Measurements from ENCODE around the gene XPNPEP1.
A peak's percentile ranks its signal among the peaks of the same experiment; 100 is the strongest.
"Not testable (repeated sequence)": the region's sequence is repeated elsewhere in the genome, so short reads cannot be mapped to it uniquely, and the experiment has no call there.

XPNPEP1 gene

GRCh38 chr10:109924087-109924486, 776 bp upstream of the XPNPEP1 start:
- TF ChIP-seq POLR2A (IDR thresholded peaks at IDR 0.05; ENCODE audit: low read length) (no peak), GATA1 (IDR thresholded peaks at IDR 0.05; ENCODE audit: low read depth, low read length) (no peak)
- peak in 1 of 2 experiments; percentile 45 for DNase-seq

GRCh38 chr10:109922358-109922975, 844 bp downstream of the XPNPEP1 start:
- TF ChIP-seq GATA1 (IDR thresholded peaks at IDR 0.05; ENCODE audit: low read depth, low read length) (no peak), POLR2A (IDR thresholded peaks at IDR 0.05; ENCODE audit: low read length) (no peak)
- DNase-seq = peak in 1 of 2 experiments; percentile 53

GRCh38 chr10:109920016-109920415, 3.3 kb downstream of the XPNPEP1 start:
- TF ChIP-seq POLR2A (IDR thresholded peaks at IDR 0.05; ENCODE audit: low read length) = no peak
- no peak for TF ChIP-seq GATA1 (IDR thresholded peaks at IDR 0.05; ENCODE audit: low read depth, low read length)
- no peak for DNase-seq

- no peak for TF ChIP-seq GATA1 (IDR thresholded peaks at IDR 0.05; ENCODE audit: low read depth, low read length)
- TF ChIP-seq POLR2A (IDR thresholded peaks at IDR 0.05; ENCODE audit: low read length) = no peak
- DNase-seq = no peak
Observed at GRCh38 chr10:109919220-109919619, 4.1 kb downstream of the XPNPEP1 start.

GRCh38 chr10:109918707-109919106, 4.6 kb downstream of the XPNPEP1 start:
- not testable (repeated sequence) for DNase-seq

- no peak for TF ChIP-seq POLR2A (IDR thresholded peaks at IDR 0.05; ENCODE audit: low read length)
- TF ChIP-seq GATA1 (IDR thresholded peaks at IDR 0.05; ENCODE audit: low read depth, low read length) = no peak
- DNase-seq = no peak
Observed at GRCh38 chr10:109915566-109915965, 7.7 kb downstream of the XPNPEP1 start.

- TF ChIP-seq GATA1 (IDR thresholded peaks at IDR 0.05; ENCODE audit: low read depth, low read length) = no peak
- no peak for TF ChIP-seq POLR2A (IDR thresholded peaks at IDR 0.05; ENCODE audit: low read length)
- DNase-seq = no peak
Observed at GRCh38 chr10:109914966-109915365, 8.3 kb downstream of the XPNPEP1 start.

GRCh38 chr10:109913306-109913892, 9.9 kb downstream of the XPNPEP1 start:
- TF ChIP-seq GATA1 (IDR thresholded peaks at IDR 0.05; ENCODE audit: low read depth, low read length) (no peak), POLR2A (IDR thresholded peaks at IDR 0.05; ENCODE audit: low read length) (no peak)
- no peak for DNase-seq

GRCh38 chr10:109912335-109913281, 10.7 kb downstream of the XPNPEP1 start:
- TF ChIP-seq GATA1 (IDR thresholded peaks at IDR 0.05; ENCODE audit: low read depth, low read length) = no peak
- TF ChIP-seq POLR2A (IDR thresholded peaks at IDR 0.05; ENCODE audit: low read length) = no peak
- no peak for DNase-seq

- TF ChIP-seq POLR2A (IDR thresholded peaks at IDR 0.05; ENCODE audit: low read length) (no peak), GATA1 (IDR thresholded peaks at IDR 0.05; ENCODE audit: low read depth, low read length) (no peak)
- DNase-seq = no peak
Observed at GRCh38 chr10:109911903-109912302, 11.4 kb downstream of the XPNPEP1 start.

- DNase-seq = peak in 1 of 2 experiments; percentile 42
- TF ChIP-seq GATA1 (IDR thresholded peaks at IDR 0.05; ENCODE audit: low read depth, low read length) = no peak
- no peak for TF ChIP-seq POLR2A (IDR thresholded peaks at IDR 0.05; ENCODE audit: low read length)
Observed at GRCh38 chr10:109906316-109906715, 17.0 kb downstream of the XPNPEP1 start.

GRCh38 chr10:109904397-109904796, 18.9 kb downstream of the XPNPEP1 start:
- TF ChIP-seq GATA1 (IDR thresholded peaks at IDR 0.05; ENCODE audit: low read depth, low read length) = no peak
- TF ChIP-seq POLR2A (IDR thresholded peaks at IDR 0.05; ENCODE audit: low read length) = no peak
- no peak for DNase-seq

- no peak for TF ChIP-seq GATA1 (IDR thresholded peaks at IDR 0.05; ENCODE audit: low read depth, low read length)
- TF ChIP-seq POLR2A (IDR thresholded peaks at IDR 0.05; ENCODE audit: low read length) = no peak
Observed at GRCh38 chr10:109902992-109903947, 20.0 kb downstream of the XPNPEP1 start.

More at GRCh38 chr10:109902992-109903947, 20.0 kb downstream of the XPNPEP1 start:
- peak; percentile 62 to 70 for DNase-seq

Data from erythroblast (primary cell).